WTC11 (cell line): ENCODE results near the gene FCN1. TPM values are rescaled to one million over a fixed set of nuclear protein-coding genes. Genes with fewer than 3 reads are reported as not detected.

Experiments used
- ATAC-seq: fragments of 200-7000 bp; cut with Tn5 transposase; 2 replicates; pipeline ENCODE4 v1.10.0; 2021; ENCODE audit warnings: mild to moderate bottlenecking, moderate library complexity
- CTCF ChIA-PET: fragments of 300-600 bp; sonication (Branson Sonifier 250); formaldehyde crosslinking; loops from one replicate; lab custom pipeline; 2021; ENCODE audit warnings: antibody characterized with exemption; lab: Charles Lee
- POLR2A ChIA-PET: fragments of 350-600 bp; sonication (Branson Sonifier 250); formaldehyde crosslinking; loops from one replicate; lab custom pipeline; 2021; ENCODE audit warnings: antibody characterized with exemption; lab: Charles Lee
- DNase-seq: peaks from one replicate; pipeline ENCODE4 v3.0.0; 2021; ENCODE audit warnings: low spot score
- H3K27ac Mint-ChIP-seq: 2 replicates; pipeline ENCODE4 v1.8.0; 2021; ENCODE audit warnings: mixed read lengths
- H3K27me3 Mint-ChIP-seq: 2 replicates; pipeline ENCODE4 v1.8.0; 2021; ENCODE audit warnings: low read depth, mild to moderate bottlenecking, moderate library complexity, mixed read lengths
- H3K36me3 Mint-ChIP-seq: 2 replicates; pipeline ENCODE4 v1.8.0; 2021; ENCODE audit warnings: mixed read lengths
- H3K4me1 Mint-ChIP-seq: 2 replicates; pipeline ENCODE4 v1.8.0; 2022; ENCODE audit warnings: mixed read lengths
- H3K4me3 Mint-ChIP-seq: 2 replicates; pipeline ENCODE4 v1.8.0; 2021; ENCODE audit warnings: mild to moderate bottlenecking, moderate library complexity, mixed read lengths
- H3K9me3 Mint-ChIP-seq: 2 replicates; pipeline ENCODE4 v1.8.0; 2021; ENCODE audit warnings: mixed read lengths
- ARID4B ChIP-seq: sonication (generic); formaldehyde crosslinking; IDR thresholded peaks from 2 replicates; pipeline ENCODE4 v1.8.0; 2023; ENCODE audit warnings: missing genetic modification reagents, mild to moderate bottlenecking, borderline replicate concordance
- CBFB ChIP-seq: sonication (generic); formaldehyde crosslinking; IDR thresholded peaks from 2 replicates; pipeline ENCODE4 v1.8.1; 2022; ENCODE audit warnings: mild to moderate bottlenecking, low read depth, missing genetic modification reagents
- CDX4 ChIP-seq: fragments of 250-450 bp; sonication (Bioruptor Pico); IDR thresholded peaks from 2 replicates; pipeline ENCODE4 v1.9.0; 2021; ENCODE audit warnings: moderate library complexity, mild to moderate bottlenecking, inconsistent platforms, borderline replicate concordance
- E2F4 ChIP-seq: sonication (generic); formaldehyde crosslinking; IDR thresholded peaks from 2 replicates; pipeline ENCODE4 v1.8.1; 2022; ENCODE audit warnings: low read depth, mild to moderate bottlenecking, moderate library complexity, missing genetic modification reagents, borderline replicate concordance
- ERG ChIP-seq: fragments of 250-450 bp; sonication (Bioruptor Pico); IDR thresholded peaks from 2 replicates; pipeline ENCODE4 v1.8.0; 2021; ENCODE audit warnings: mild to moderate bottlenecking
- FOXP1 ChIP-seq: sonication (generic); formaldehyde crosslinking; IDR thresholded peaks from 2 replicates; pipeline ENCODE4 v1.8.0; 2022; ENCODE audit warnings: missing genetic modification reagents, mild to moderate bottlenecking, moderate library complexity, borderline replicate concordance
- JAZF1 ChIP-seq: fragments of 250-450 bp; sonication (Bioruptor Pico); IDR thresholded peaks from 2 replicates; pipeline ENCODE4 v1.9.0; 2021; ENCODE audit warnings: moderate library complexity, mild to moderate bottlenecking, inconsistent platforms
- MAX ChIP-seq: sonication (generic); formaldehyde crosslinking; IDR thresholded peaks from 2 replicates; pipeline ENCODE4 v1.8.0; 2022; ENCODE audit warnings: mild to moderate bottlenecking, missing genetic modification reagents
- MYBL2 ChIP-seq: sonication (generic); formaldehyde crosslinking; IDR thresholded peaks from 2 replicates; pipeline ENCODE4 v1.8.1; 2023; ENCODE audit warnings: mild to moderate bottlenecking, moderate library complexity, missing genetic modification reagents
- PRDM15 ChIP-seq: sonication (generic); formaldehyde crosslinking; IDR thresholded peaks from 2 replicates; pipeline ENCODE4 v1.8.0; 2022; ENCODE audit warnings: missing genetic modification reagents
- RELA ChIP-seq: sonication (generic); formaldehyde crosslinking; IDR thresholded peaks from 2 replicates; pipeline ENCODE4 v1.8.1; 2022; ENCODE audit warnings: missing genetic modification reagents, mild to moderate bottlenecking, borderline replicate concordance
- TCF7 ChIP-seq: sonication (generic); formaldehyde crosslinking; IDR thresholded peaks from 2 replicates; pipeline ENCODE4 v1.8.0; 2022; ENCODE audit warnings: mild to moderate bottlenecking, low read depth, missing genetic modification reagents, moderate library complexity
- TEAD4 ChIP-seq: sonication (generic); formaldehyde crosslinking; IDR thresholded peaks from 2 replicates; pipeline ENCODE4 v1.8.0; 2022; ENCODE audit warnings: mild to moderate bottlenecking, missing genetic modification reagents
- USF1 ChIP-seq: sonication (generic); formaldehyde crosslinking; IDR thresholded peaks from 2 replicates; pipeline ENCODE4 v1.8.0; 2022; ENCODE audit warnings: mild to moderate bottlenecking, missing genetic modification reagents
- ZNF138 ChIP-seq: sonication (generic); formaldehyde crosslinking; conservative IDR thresholded peaks from 2 replicates; pipeline ENCODE4 v1.8.1; 2022; ENCODE audit warnings: mild to moderate bottlenecking, moderate library complexity, missing genetic modification reagents
- ZNF219 ChIP-seq: sonication (generic); formaldehyde crosslinking; IDR thresholded peaks from 2 replicates; pipeline ENCODE4 v1.8.0; 2023; ENCODE audit warnings: missing genetic modification reagents, mild to moderate bottlenecking, borderline replicate concordance
- ZNF232 ChIP-seq: sonication (generic); formaldehyde crosslinking; IDR thresholded peaks from 2 replicates; pipeline ENCODE4 v1.8.0; 2022; ENCODE audit warnings: mild to moderate bottlenecking, missing genetic modification reagents
- ZNF512 ChIP-seq: sonication (generic); formaldehyde crosslinking; IDR thresholded peaks from 2 replicates; pipeline ENCODE4 v1.8.1; 2022; ENCODE audit warnings: missing genetic modification reagents, borderline replicate concordance
- total RNA-seq: library from RNA; stranded (reverse); gene quantifications from 3 replicates; pipeline ENCODE4 v1.2.3, GENCODE V29; 2021

FCN1 gene
- total RNA-seq, 1 experiment from 2014 or later = not detected

GRCh38 chr9:134918646-134919045 is 934 bp upstream of the FCN1 start:
- peaks cover 19% of the 10 kb centered on the region for H3K9me3 Mint-ChIP-seq
- ChIA-PET POLR2A (no interaction called here), CTCF (no interaction called here)
- H3K36me3 Mint-ChIP-seq = peaks cover 11% of the 10 kb centered on the region
- H3K27ac Mint-ChIP-seq = no peak overlapping the region
- no peak for ATAC-seq
- TF ChIP-seq TCF7 (CRISPR knock-in tag) (no peak), ZNF232 (CRISPR knock-in tag) (no peak), E2F4 (CRISPR knock-in tag) (no peak), ZNF512 (no peak), CBFB (CRISPR knock-in tag) (no peak), PRDM15 (no peak), MAX (CRISPR knock-in tag) (no peak), TEAD4 (CRISPR knock-in tag) (no peak), CDX4 (CRISPR knock-in tag) (no peak), USF1 (CRISPR knock-in tag) (no peak), ZNF138 (CRISPR knock-in tag) (no peak), ERG (CRISPR knock-in tag) (no peak)
- DNase-seq = no peak
- no peaks in the 10 kb centered on the region for H3K4me1 Mint-ChIP-seq
- H3K4me3 Mint-ChIP-seq = no peak overlapping the region
- no peaks in the 10 kb centered on the region for H3K27me3 Mint-ChIP-seq

GRCh38 chr9:134916161-134916665 is 1.5 kb downstream of the FCN1 start:
- no peak overlapping the region for H3K4me3 Mint-ChIP-seq
- ChIA-PET CTCF (interaction anchor here (1.0 kb wide), 1 partner anchor 134 kb away, joined by 3 read pairs; no protein-coding TSS in a partner anchor), POLR2A (no interaction called here)
- peaks cover 11% of the 10 kb centered on the region for H3K36me3 Mint-ChIP-seq
- DNase-seq = no peak
- no peaks in the 10 kb centered on the region for H3K27me3 Mint-ChIP-seq
- no peaks in the 10 kb centered on the region for H3K4me1 Mint-ChIP-seq
- peaks cover 19% of the 10 kb centered on the region for H3K9me3 Mint-ChIP-seq
- no peak overlapping the region for H3K27ac Mint-ChIP-seq
- ATAC-seq = no peak
- TF ChIP-seq ARID4B (CRISPR knock-in tag) (no peak), MYBL2 (CRISPR knock-in tag) (no peak), RELA (CRISPR knock-in tag) (no peak), JAZF1 (no peak), FOXP1 (no peak), ZNF219 (no peak)
